ENCODE results near the gene CHN1.

CHN1 gene

GRCh38 chr2:174815526-174815925, 189.7 kb downstream of the CHN1 start:
- DNase-seq, result no peak

GRCh38 chr2:174812037-174812436, 193.1 kb downstream of the CHN1 start:
- no peak for DNase-seq

- DNase-seq, result no peak
These were observed 197.2 kb downstream of the CHN1 start for GRCh38 chr2:174807931-174808330.

- no peak for DNase-seq
These were observed 199.4 kb downstream of the CHN1 start for GRCh38 chr2:174805803-174806202.

GRCh38 chr2:174802459-174802858, 202.7 kb downstream of the CHN1 start:
- DNase-seq, result no peak

GRCh38 chr2:174800436-174801205, 204.6 kb downstream of the CHN1 start:
- DNase-seq, result no peak

GRCh38 chr2:174798801-174799200, 206.4 kb downstream of the CHN1 start:
- no peak for DNase-seq

GRCh38 chr2:174797781-174798276, 207.4 kb downstream of the CHN1 start:
- no peak for DNase-seq

- no peak for DNase-seq
These were observed 208.8 kb downstream of the CHN1 start for GRCh38 chr2:174796319-174796771.

GRCh38 chr2:174794851-174795374, 210.3 kb downstream of the CHN1 start:
- DNase-seq, result no peak

GRCh38 chr2:174792309-174793025, 212.7 kb downstream of the CHN1 start:
- DNase-seq, result no peak

- no peak for DNase-seq
These were observed 213.4 kb downstream of the CHN1 start for GRCh38 chr2:174791746-174792280.

GRCh38 chr2:174791020-174791419, 214.2 kb downstream of the CHN1 start:
- no peak for DNase-seq

GRCh38 chr2:174789001-174789400, 216.2 kb downstream of the CHN1 start:
- DNase-seq, result no peak

GRCh38 chr2:174788291-174788929, 216.8 kb downstream of the CHN1 start:
- DNase-seq, result no peak

GRCh38 chr2:174787487-174788205, 217.5 kb downstream of the CHN1 start:
- no peak for DNase-seq

GRCh38 chr2:174786066-174786725, 219.0 kb downstream of the CHN1 start:
- DNase-seq, result no peak

- DNase-seq, result no peak
These were observed 219.7 kb downstream of the CHN1 start for GRCh38 chr2:174785481-174785880.

- DNase-seq, result no peak
These were observed 220.3 kb downstream of the CHN1 start for GRCh38 chr2:174784909-174785308.

GRCh38 chr2:174784316-174784715, 220.9 kb downstream of the CHN1 start:
- no peak for DNase-seq

GRCh38 chr2:174781996-174782395, 223.2 kb downstream of the CHN1 start:
- DNase-seq, result no peak

GRCh38 chr2:174781298-174781697, 223.9 kb downstream of the CHN1 start:
- DNase-seq, result no peak

Measured in KG1 (cell line).